ENCODE measurements around the gene EPHB1.
"Not testable (repeated sequence)": the region's sequence is repeated elsewhere in the genome, so short reads cannot be mapped to it uniquely, and the experiment has no call there.

Gene EPHB1

GRCh38 chr3:134998855-134999254 lies 203.8 kb downstream of the EPHB1 start:
- no peak for DNase-seq (ENCODE audit: low read depth in 3 of 3)

GRCh38 chr3:135000465-135000864 lies 205.4 kb downstream of the EPHB1 start:
- no peak for DNase-seq (ENCODE audit: low read depth in 3 of 3)

GRCh38 chr3:135005616-135006015 lies 210.6 kb downstream of the EPHB1 start:
- not testable (repeated sequence) for DNase-seq (ENCODE audit: low read depth in 3 of 3)

GRCh38 chr3:135007607-135008006 lies 212.5 kb downstream of the EPHB1 start:
- DNase-seq (ENCODE audit: low read depth in 3 of 3) = no peak

- no peak for DNase-seq (ENCODE audit: low read depth in 3 of 3)
Observed at GRCh38 chr3:135008326-135008725, 213.3 kb downstream of the EPHB1 start.

- DNase-seq (ENCODE audit: low read depth in 3 of 3) = no peak
Observed at GRCh38 chr3:135009014-135009413, 214.0 kb downstream of the EPHB1 start.

- no peak for DNase-seq (ENCODE audit: low read depth in 3 of 3)
Observed at GRCh38 chr3:135012101-135012500, 217.0 kb downstream of the EPHB1 start.

- DNase-seq (ENCODE audit: low read depth in 3 of 3) = no peak
Observed at GRCh38 chr3:135013206-135013605, 218.1 kb downstream of the EPHB1 start.

GRCh38 chr3:135014566-135014965 lies 219.5 kb downstream of the EPHB1 start:
- DNase-seq (ENCODE audit: low read depth in 3 of 3) = no peak

GRCh38 chr3:135017003-135017893 lies 222.2 kb downstream of the EPHB1 start:
- DNase-seq (ENCODE audit: low read depth in 3 of 3) = no peak

- no peak for DNase-seq (ENCODE audit: low read depth in 3 of 3)
Observed at GRCh38 chr3:135018149-135018923, 223.3 kb downstream of the EPHB1 start.

GRCh38 chr3:135020181-135020580 lies 225.1 kb downstream of the EPHB1 start:
- no peak for DNase-seq (ENCODE audit: low read depth in 3 of 3)

- DNase-seq (ENCODE audit: low read depth in 3 of 3) = no peak
Observed at GRCh38 chr3:135023996-135024658, 229.1 kb downstream of the EPHB1 start.

GRCh38 chr3:135030768-135031615 lies 235.9 kb downstream of the EPHB1 start:
- not testable (repeated sequence) for DNase-seq (ENCODE audit: low read depth in 3 of 3)

- DNase-seq (ENCODE audit: low read depth in 3 of 3) = no peak
Observed at GRCh38 chr3:135033737-135034136, 238.7 kb downstream of the EPHB1 start.

GRCh38 chr3:135034291-135034768 lies 239.3 kb downstream of the EPHB1 start:
- DNase-seq (ENCODE audit: low read depth in 3 of 3) = no peak

GRCh38 chr3:135034891-135035440 lies 239.9 kb downstream of the EPHB1 start:
- no peak for DNase-seq (ENCODE audit: low read depth in 3 of 3)

GRCh38 chr3:135038186-135038585 lies 243.1 kb downstream of the EPHB1 start:
- no peak for DNase-seq (ENCODE audit: low read depth in 3 of 3)

GRCh38 chr3:135039536-135039935 lies 244.5 kb downstream of the EPHB1 start:
- not testable (repeated sequence) for DNase-seq (ENCODE audit: low read depth in 3 of 3)

- DNase-seq (ENCODE audit: low read depth in 3 of 3) = no peak
Observed at GRCh38 chr3:135040321-135041240, 245.5 kb downstream of the EPHB1 start.
